GM19023 (cell line): Measurements from ENCODE around the gene CTPS1.

Source experiments
- ATAC-seq: cut with Tn5 transposase; IDR thresholded peaks from one replicate; pipeline ENCODE4 v1.9.1; 2021; ENCODE audit warnings: mild to moderate bottlenecking, moderate library complexity; ENCODE audit not compliant: unreplicated experiment

Gene CTPS1

GRCh38 chr1:40965531-40965930 lies 14.0 kb upstream of the CTPS1 start:
- ATAC-seq = no peak

GRCh38 chr1:40966417-40966816 lies 13.1 kb upstream of the CTPS1 start:
- ATAC-seq = no peak

GRCh38 chr1:40969445-40969844 lies 10.1 kb upstream of the CTPS1 start:
- ATAC-seq = no peak

DNA sequence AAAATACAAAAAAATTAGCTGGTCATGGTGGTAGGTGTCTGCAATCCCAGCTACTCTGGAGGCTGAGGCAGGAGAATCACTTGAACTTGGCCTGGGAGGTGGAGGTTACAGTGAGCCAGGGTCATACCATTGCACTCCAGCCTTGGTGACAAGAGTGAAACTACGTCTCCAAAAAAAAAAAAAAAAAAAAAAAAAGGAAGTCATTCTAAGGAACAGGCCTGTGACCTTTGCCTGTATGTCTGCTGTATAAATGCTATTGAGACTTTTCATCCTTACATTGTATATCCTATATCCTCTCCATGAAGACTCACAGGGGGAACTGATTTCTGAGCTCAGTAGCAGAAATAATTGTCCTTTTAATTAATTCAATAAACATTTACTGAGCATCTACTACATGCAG lies 7.5 kb upstream of the CTPS1 start:
- no peak for ATAC-seq

DNA sequence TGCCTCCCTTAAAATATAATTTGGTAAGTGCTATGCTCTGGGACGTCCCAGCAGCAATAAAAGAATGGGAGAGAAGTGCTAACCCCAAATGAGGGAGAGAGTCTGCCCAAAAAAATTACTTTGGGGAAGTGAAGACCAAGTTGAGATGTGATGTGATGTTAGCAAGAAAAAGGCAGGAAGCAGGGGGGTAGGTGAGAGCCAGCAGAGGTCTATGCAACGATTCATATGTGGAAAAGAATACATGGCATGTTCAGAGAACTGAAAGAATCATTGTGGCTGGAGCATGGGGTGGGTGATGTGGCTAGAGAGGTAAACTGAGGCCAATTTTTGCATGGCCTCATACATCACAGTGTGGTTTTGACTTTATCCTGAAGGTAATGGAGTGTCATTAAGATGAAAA lies 5.6 kb upstream of the CTPS1 start:
- no peak for ATAC-seq

- no peak for ATAC-seq
Measured at GRCh38 chr1:40974945-40975344, 4.6 kb upstream of the CTPS1 start.

GRCh38 chr1:40976952-40977690 lies 2.4 kb upstream of the CTPS1 start:
- ATAC-seq = no peak

DNA sequence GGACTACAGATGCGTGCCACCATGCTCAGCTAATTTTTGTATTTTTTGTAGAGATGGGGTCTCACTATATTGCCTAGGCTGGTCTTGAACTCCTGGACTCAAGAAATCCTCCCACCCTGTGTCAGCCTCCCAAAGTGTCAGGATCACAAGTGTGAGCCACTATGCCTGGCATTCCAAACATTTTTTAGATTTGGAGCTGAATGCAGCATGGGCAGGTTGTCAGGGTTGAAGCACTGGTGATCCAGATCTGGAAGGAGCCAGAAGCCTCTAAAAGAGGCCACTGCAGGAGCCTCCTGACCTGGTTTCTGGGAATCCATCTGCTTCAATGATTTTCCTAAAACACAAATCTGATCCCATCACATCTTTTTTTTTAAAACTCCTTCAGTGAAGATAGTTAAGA lies 1.8 kb upstream of the CTPS1 start:
- ATAC-seq = no peak

DNA sequence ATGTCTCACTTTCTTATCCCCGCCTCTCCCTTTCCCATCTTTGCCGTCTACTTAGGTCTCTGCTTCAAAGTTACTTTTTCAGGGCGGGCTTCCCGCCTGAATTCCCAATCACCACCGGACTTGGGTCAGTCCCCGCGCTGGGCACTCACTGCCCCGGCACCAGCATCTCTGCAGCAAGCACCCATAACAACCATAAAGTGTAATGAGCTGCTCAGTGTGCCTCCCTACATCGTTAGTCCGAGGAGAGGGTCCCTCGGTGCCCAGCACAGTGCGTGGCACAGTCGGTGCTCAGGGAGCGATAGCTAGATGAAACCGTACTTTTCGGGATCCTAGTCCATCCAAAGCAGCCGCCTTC lies 633 bp upstream of the CTPS1 start:
- ATAC-seq = no peak

GRCh38 chr1:40980068-40980452 lies 564 bp downstream of the CTPS1 start:
- peak; percentile 24 for ATAC-seq

GRCh38 chr1:40980453-40981121 lies 1.1 kb downstream of the CTPS1 start:
- ATAC-seq = peak; percentile 7

GRCh38 chr1:40981691-40982448 lies 2.4 kb downstream of the CTPS1 start:
- ATAC-seq = no peak

GRCh38 chr1:40982721-40983120 lies 3.2 kb downstream of the CTPS1 start:
- no peak for ATAC-seq

DNA sequence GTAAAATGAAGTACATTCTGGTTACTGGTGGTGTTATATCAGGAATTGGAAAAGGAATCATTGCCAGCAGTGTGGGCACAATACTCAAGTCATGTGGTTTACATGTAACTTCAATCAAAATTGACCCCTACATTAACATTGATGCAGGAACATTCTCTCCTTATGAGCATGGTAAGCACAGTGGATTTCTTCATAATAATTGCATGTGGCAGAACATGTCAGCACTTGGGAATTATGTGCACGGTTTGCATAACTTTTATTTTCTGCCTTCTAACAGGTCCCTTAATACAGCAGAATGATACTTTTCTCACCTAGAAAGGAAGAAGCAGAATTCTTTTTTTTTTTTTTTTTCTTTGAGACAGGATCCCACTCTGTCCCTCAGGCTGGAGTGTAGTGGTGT lies 3.8 kb downstream of the CTPS1 start:
- ATAC-seq = no peak

DNA sequence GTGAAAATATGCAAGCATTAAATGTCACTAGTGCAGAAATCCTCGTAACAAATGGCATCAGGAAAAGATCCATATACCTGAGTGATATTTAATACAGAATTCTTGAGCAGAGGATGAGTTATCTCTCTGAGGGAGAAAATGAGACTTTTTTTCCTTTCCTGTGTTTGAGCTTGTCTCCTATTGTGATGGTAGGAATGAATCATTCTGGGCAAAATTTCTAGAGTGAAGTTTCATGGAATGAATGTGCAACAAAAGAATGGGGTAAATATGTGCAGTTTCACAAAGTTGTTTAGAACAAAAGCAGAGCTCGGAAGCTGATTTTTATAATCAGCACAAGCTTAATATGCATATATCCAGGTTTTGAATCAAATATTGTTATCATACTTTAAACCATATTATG lies 4.6 kb downstream of the CTPS1 start:
- no peak for ATAC-seq

DNA sequence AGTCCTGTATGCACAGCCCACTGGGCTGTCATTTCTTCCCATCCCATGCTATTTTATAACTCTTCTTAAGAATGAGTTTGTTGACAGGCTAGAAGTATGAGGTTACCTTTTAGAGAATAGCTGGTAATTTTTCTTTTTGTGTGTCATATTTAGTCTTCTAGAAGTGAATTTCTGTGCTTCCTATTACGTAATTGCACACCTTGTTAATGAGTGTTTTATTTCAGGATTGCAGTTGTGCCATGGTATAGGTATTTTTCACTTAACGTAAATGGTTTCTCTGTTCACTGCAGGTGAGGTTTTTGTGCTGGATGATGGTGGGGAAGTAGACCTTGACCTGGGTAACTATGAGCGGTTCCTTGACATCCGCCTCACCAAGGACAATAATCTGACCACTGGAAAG lies 5.0 kb downstream of the CTPS1 start:
- no peak for ATAC-seq

GRCh38 chr1:40985161-40985560 lies 5.7 kb downstream of the CTPS1 start:
- no peak for ATAC-seq

DNA sequence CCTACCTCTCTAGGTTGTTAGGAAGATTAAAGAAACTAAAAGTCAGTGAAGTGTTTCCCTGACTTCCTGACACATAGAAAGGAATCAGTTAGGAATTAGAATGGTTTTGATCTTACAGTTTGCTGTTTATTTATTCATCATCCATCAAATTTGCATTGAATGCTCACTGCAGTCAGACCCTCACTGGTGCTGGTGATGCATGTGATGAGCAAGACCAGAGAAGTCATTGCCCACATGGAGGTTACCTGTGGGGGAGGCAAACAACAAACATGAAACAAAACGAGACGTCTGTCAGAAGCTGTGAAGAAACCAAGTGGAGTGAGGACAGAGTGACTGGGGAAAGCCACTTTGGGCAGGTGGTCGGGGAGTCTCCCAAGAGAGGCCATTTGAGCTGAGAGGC lies 6.4 kb downstream of the CTPS1 start:
- ATAC-seq = no peak

DNA sequence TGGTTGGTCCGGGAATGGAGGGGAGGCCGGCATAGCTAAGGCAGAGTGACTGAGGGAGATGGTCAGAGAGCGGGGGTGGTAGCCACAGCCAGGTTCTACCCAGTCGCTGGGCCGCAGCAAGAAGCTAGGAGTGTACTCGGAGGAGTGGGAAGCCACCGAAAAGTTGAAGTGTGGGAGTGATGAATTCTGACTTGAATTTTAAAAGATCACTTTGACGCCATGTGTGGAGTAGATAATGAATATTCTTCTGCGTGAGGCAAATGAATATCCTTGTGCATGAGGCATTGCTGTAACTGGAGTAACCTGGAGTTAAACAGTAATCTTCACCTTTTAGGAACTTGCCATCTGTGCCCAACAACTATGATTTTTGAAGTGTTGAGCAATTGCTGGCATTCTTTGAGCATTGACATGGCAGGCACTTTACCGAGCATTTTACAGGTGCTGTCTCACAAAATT lies 6.9 kb downstream of the CTPS1 start:
- no peak for ATAC-seq

GRCh38 chr1:40986956-40987355 lies 7.5 kb downstream of the CTPS1 start:
- ATAC-seq = no peak

DNA sequence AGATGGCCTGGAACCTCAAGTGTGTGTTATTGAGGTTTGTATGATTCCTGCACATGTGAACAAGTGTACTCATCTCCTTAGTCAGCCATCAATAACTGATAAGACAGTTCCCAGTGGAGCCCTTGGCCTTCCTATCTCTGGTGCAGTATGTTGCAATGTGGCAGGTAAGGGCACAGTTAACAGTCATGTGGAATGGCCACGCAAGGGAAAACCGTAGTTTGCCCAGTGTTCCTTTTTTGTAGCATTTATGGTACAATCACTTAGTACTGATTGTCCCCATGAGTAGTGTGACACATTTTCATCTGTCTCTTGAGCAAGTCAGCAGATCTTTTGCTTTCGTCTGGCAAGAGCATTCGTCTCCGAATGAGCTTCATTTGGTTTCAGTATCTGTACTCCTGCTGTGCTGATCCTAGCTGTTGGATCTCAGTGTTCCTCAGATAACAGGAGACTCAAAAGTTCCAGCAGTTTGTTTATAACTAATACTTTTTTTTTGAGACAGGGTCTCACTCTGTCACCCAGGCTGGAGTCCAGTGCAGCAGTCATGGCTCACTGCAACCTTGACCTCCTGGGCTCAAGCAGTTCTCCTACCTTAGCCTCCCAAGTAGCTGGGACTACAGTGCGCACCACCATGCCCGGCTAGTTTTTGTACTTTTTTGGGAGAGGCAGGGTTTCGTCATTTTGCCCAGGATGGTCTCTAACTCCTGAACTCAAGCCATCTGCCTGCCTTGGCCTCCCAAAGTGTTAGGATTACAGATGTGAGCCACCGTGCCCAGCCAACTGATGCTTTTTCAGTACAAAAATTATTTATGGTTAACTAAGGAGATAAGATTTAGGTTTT lies 8.2 kb downstream of the CTPS1 start:
- ATAC-seq = no peak
